ENCODE results near the gene JMJD7. TPM values are rescaled to one million over a fixed set of nuclear protein-coding genes. Genes with fewer than 3 reads are reported as not detected.

Gene JMJD7
- total RNA-seq, 1 experiment from 2014 or later = 9.2 TPM

GRCh38 chr15:41881920-41882688, 54.2 kb downstream of the JMJD7 start:
- no peak for DNase-seq (ENCODE audit: low spot score)

- DNase-seq (ENCODE audit: low spot score) = no peak
Observed at GRCh38 chr15:41882689-41883483, 55.0 kb downstream of the JMJD7 start.

- no peak for DNase-seq (ENCODE audit: low spot score)
Observed at GRCh38 chr15:41883484-41883825, 55.6 kb downstream of the JMJD7 start.

GRCh38 chr15:41884458-41884857, 56.6 kb downstream of the JMJD7 start:
- DNase-seq (ENCODE audit: low spot score) = no peak

- no peak for DNase-seq (ENCODE audit: low spot score)
Observed at GRCh38 chr15:41885321-41885720, 57.4 kb downstream of the JMJD7 start.

- no peak for DNase-seq (ENCODE audit: low spot score)
Observed at GRCh38 chr15:41885841-41886240, 57.9 kb downstream of the JMJD7 start.

- no peak for DNase-seq (ENCODE audit: low spot score)
Observed at GRCh38 chr15:41886741-41887140, 58.8 kb downstream of the JMJD7 start.

- no peak for DNase-seq (ENCODE audit: low spot score)
Observed at GRCh38 chr15:41887161-41887560, 59.3 kb downstream of the JMJD7 start.

Other genes starting within 250 kb of the JMJD7 start
- gene MGA, start 167.7 kb upstream of the JMJD7 start, total RNA-seq (2014; rRNA removed; shearing (Covaris generic)) = 14.1 and 19.4 TPM in 2 replicates
- 4.1 and 4.4 TPM in 2 replicates for gene MAPKBP1, start 53.6 kb upstream of the JMJD7 start, total RNA-seq (2014; rRNA removed; shearing (Covaris generic))
- 0.62 TPM in 1 of 2 replicates, not detected in the other for gene PLA2G4B, start 10.8 kb downstream of the JMJD7 start, total RNA-seq (2014; rRNA removed; shearing (Covaris generic))
- not detected in 2 replicates for gene SPTBN5, start 66.0 kb downstream of the JMJD7 start, total RNA-seq (2014; rRNA removed; shearing (Covaris generic))
- 6.0 and 6.8 TPM in 2 replicates for gene EHD4, start 144.5 kb downstream of the JMJD7 start, total RNA-seq (2014; rRNA removed; shearing (Covaris generic))
- not detected in 2 replicates for gene PLA2G4E, start 192.9 kb downstream of the JMJD7 start, total RNA-seq (2014; rRNA removed; shearing (Covaris generic))

Data from H4 (cell line).